Sigmoid colon (tissue), 7 donors: ENCODE results near the gene WDR26. TPM values are rescaled to one million over a fixed set of nuclear protein-coding genes. Genes with fewer than 3 reads are reported as not detected.

Source experiments
- DNase-seq: peaks from one replicate; pipeline ENCODE4 v3.0.0-alpha.2; 2019
- H3K27ac ChIP-seq, 4 donors: fragments of 200-600 bp; sonication (generic); one replicate each; pipeline ENCODE4 v1.5.1; 2016 to 2019; ENCODE audit warnings: mild to moderate bottlenecking in 1 of 4
- H3K27me3 ChIP-seq, 3 donors: fragments of 200-600 bp; sonication (generic); one replicate each; pipeline ENCODE4 v1.5.1; 2019; ENCODE audit warnings: mild to moderate bottlenecking in 1 of 3
- H3K36me3 ChIP-seq, 4 donors: fragments of 200-600 bp; sonication (generic); one replicate each; pipeline ENCODE4 v1.5.1; 2016 to 2019
- H3K4me1 ChIP-seq, 4 donors: fragments of 200-600 bp; sonication (generic); one replicate each; pipeline ENCODE4 v1.5.1; 2017 to 2019
- H3K4me3 ChIP-seq, 4 donors: fragments of 200-600 bp; sonication (generic); one replicate each; pipeline ENCODE4 v1.5.1; 2017 to 2019; ENCODE audit warnings: mild to moderate bottlenecking in 2 of 4, moderate library complexity in 1 of 4
- H3K9me3 ChIP-seq, 4 donors: fragments of 200-600 bp in 3 of 4; sonication (generic) in 3 of 4; one replicate each; pipeline versions ENCODE4 v1.5.1 to v1.6.1; 2013 to 2019
- CTCF ChIP-seq, 4 experiments: fragments of 450-650 bp in 3 of 4; fragments of 200-600 bp in 1 of 4; IDR thresholded peaks; one replicate each; pipeline ENCODE4 v1.5.1; 2016 to 2019; ENCODE audit warnings: antibody characterized with exemption in 4 of 4, mild to moderate bottlenecking in 3 of 4, moderate library complexity in 2 of 4
- EP300 ChIP-seq, 4 donors: sonication (generic); formaldehyde crosslinking; IDR thresholded peaks; one replicate each; pipeline ENCODE4 v1.6.1; 2017; ENCODE audit warnings: antibody characterized with exemption in 4 of 4
- POLR2A ChIP-seq, 2 donors: fragments of 450-650 bp; IDR thresholded peaks; one replicate each; pipeline ENCODE4 v1.6.1; 2016; ENCODE audit warnings: antibody characterized with exemption in 2 of 2, mild to moderate bottlenecking in 2 of 2, moderate library complexity in 2 of 2
- POLR2AphosphoS5 ChIP-seq, 4 donors: sonication (generic); formaldehyde crosslinking; IDR thresholded peaks; one replicate each; pipeline ENCODE4 v1.6.1; 2017; ENCODE audit warnings: antibody characterized with exemption in 4 of 4
- WGBS, 2 donors: extraction: QIAGEN DNeasy Blood & Tissue Kit; methylation state at CpG; one replicate each; pipeline ENCODE4 v1.1.7; 2013; 5-methylcytosine and 5-hydroxymethylcytosine counted together
- intact Hi-C: fragments of 100-400 bp; cut with DNase I; formaldehyde crosslinking; loops from one replicate; pipeline ENCODE4 v1.15.1; 2023
- polyA plus RNA-seq, 3 donors: library from polyadenylated mRNA; stranded (reverse); fragments of 200-250 nt; gene quantifications; one replicate each; pipeline ENCODE4 v1.2.3, GENCODE V29; 2013
- total RNA-seq, 4 donors: library from RNA; depleted of rRNA; stranded (reverse); fragments of >200 nt; gene quantifications; one replicate each; pipeline ENCODE4 v1.1.0, GENCODE V29; 2016
- donor health status: healthy with polysubstance abuse.
- donor health status: Bipolar disorder and iron deficiency.
- donor health status: healthy.

WDR26 gene
- total and polyA plus RNA-seq, 7 donors, result 27.6 to 105 (median 63.3) TPM

GRCh38 chr1:224378855-224379631 lies 55.6 kb downstream of the WDR26 start:
- peaks cover 9 to 58% (median 30%) of the 10 kb centered on the region in 4 donors for H3K36me3 ChIP-seq
- no peak overlapping the region for H3K27ac ChIP-seq

GRCh38 chr1:224377676-224378006 lies 57.0 kb downstream of the WDR26 start:
- intact Hi-C loops, result no loop called here
- TF ChIP-seq POLR2A (IDR thresholded peaks at IDR 0.05) (no peak), EP300 (IDR thresholded peaks at IDR 0.05) (no peak), POLR2AphosphoS5 (IDR thresholded peaks at IDR 0.05) (no peak), CTCF (IDR thresholded peaks at IDR 0.05) (no peak)
- Histone ChIP-seq H3K27ac (peak overlapping the region in 1 of 4 donors; percentile 29), H3K4me3 (no peak overlapping the region), H3K36me3 (peaks cover 13 to 71% (median 38%) of the 10 kb centered on the region in 4 donors), H3K4me1 (peaks cover 0 to 14% (median 0%) of the 10 kb centered on the region in 4 donors), H3K9me3 (no peaks in the 10 kb centered on the region), H3K27me3 (no peaks in the 10 kb centered on the region)
- WGBS, 2 donors, result 81 to 84% methylated on average over 2 of the region's 2 CpGs
- no peak for DNase-seq

More at GRCh38 chr1:224378855-224379631, 55.6 kb downstream of the WDR26 start:
- Histone ChIP-seq H3K4me1 (peaks cover 0 to 14% (median 0%) of the 10 kb centered on the region in 4 donors), H3K9me3 (no peaks in the 10 kb centered on the region), H3K27me3 (no peaks in the 10 kb centered on the region), H3K4me3 (no peak overlapping the region)
- DNase-seq, result no peak
- TF ChIP-seq CTCF (IDR thresholded peaks at IDR 0.05) (no peak), EP300 (IDR thresholded peaks at IDR 0.05) (no peak), POLR2AphosphoS5 (IDR thresholded peaks at IDR 0.05) (no peak), POLR2A (IDR thresholded peaks at IDR 0.05) (no peak)
- WGBS, 2 donors, result 79 to 89% methylated on average over 7 of the region's 7 CpGs
- intact Hi-C loops, result no loop called here

- WGBS, 2 donors, result 75 to 79% methylated on average over 3 of the region's 3 CpGs
- DNase-seq, result no peak
- no peak overlapping the region for H3K4me3 ChIP-seq
- no peaks in the 10 kb centered on the region for H3K27me3 ChIP-seq
- H3K4me1 ChIP-seq, result peaks cover 0 to 14% (median 0%) of the 10 kb centered on the region in 4 donors
- peaks cover 19 to 87% (median 47%) of the 10 kb centered on the region in 4 donors for H3K36me3 ChIP-seq
- H3K27ac ChIP-seq, result no peak overlapping the region
- TF ChIP-seq CTCF (IDR thresholded peaks at IDR 0.05), result no peak
- no peak for TF ChIP-seq POLR2AphosphoS5 (IDR thresholded peaks at IDR 0.05)
- no peak for TF ChIP-seq POLR2A (IDR thresholded peaks at IDR 0.05)
- no peak for TF ChIP-seq EP300 (IDR thresholded peaks at IDR 0.05)
- H3K9me3 ChIP-seq, result no peaks in the 10 kb centered on the region
- intact Hi-C loops, result no loop called here
These were observed 59.5 kb downstream of the WDR26 start for GRCh38 chr1:224375059-224375458.

GRCh38 chr1:224373008-224373590 lies 61.5 kb downstream of the WDR26 start:
- intact Hi-C loops, result no loop called here
- DNase-seq, result no peak
- Histone ChIP-seq H3K36me3 (peaks cover 11 to 95% (median 54%) of the 10 kb centered on the region in 4 donors), H3K27ac (no peak overlapping the region), H3K4me3 (no peak overlapping the region), H3K9me3 (no peaks in the 10 kb centered on the region), H3K4me1 (peaks cover 0 to 14% (median 0%) of the 10 kb centered on the region in 4 donors), H3K27me3 (no peaks in the 10 kb centered on the region)
- no peak for TF ChIP-seq EP300 (IDR thresholded peaks at IDR 0.05)
- no peak for TF ChIP-seq POLR2AphosphoS5 (IDR thresholded peaks at IDR 0.05)
- TF ChIP-seq POLR2A (IDR thresholded peaks at IDR 0.05), result no peak
- no peak for TF ChIP-seq CTCF (IDR thresholded peaks at IDR 0.05)
- WGBS, 2 donors, result 92 to 94% methylated on average over 5 of the region's 5 CpGs
